ENCODE data around the gene PUSL1.

- TF ChIP-seq CTCF (conservative IDR thresholded peaks at IDR 0.05; ENCODE audit: low read depth in 2 of 2) (no peak), EZH2phosphoT487 (IDR thresholded peaks at IDR 0.05; ENCODE audit: unreplicated experiment) (no peak), ZNF331 (CRISPR knock-in tag; IDR thresholded peaks at IDR 0.05; ENCODE audit: low read depth) (no peak), JUNB (IDR thresholded peaks at IDR 0.05; ENCODE audit: unreplicated experiment) (no peak), ZNF114 (CRISPR knock-in tag; IDR thresholded peaks at IDR 0.05) (no peak), ETS1 (IDR thresholded peaks at IDR 0.05) (no peak)
These were observed 28.8 kb downstream of the PUSL1 start for GRCh38 chr1:1336931-1337792.

Data from GM23338 (cell line).